K562 (cell line): Measurements from ENCODE around the gene LSM4. TPM values are rescaled to one million over a fixed set of nuclear protein-coding genes. Genes with fewer than 3 reads are reported as not detected.
A peak's percentile ranks its signal among the peaks of the same experiment; 100 is the strongest.

Experiments used
- ADNP ChIP-seq: fragments of 200-800 bp; sonication (Bioruptor generic); IDR thresholded peaks from 2 replicates; pipeline ENCODE4 v1.6.1; 2016; ENCODE audit warnings: missing genetic modification characterization, missing compliant biosample characterization
- BDP1 ChIP-seq: IDR thresholded peaks from 3 replicates; pipeline ENCODE4 v1.6.1; 2011; ENCODE audit not compliant: insufficient read length, insufficient read depth
- EGR1 ChIP-seq: fragments of 450-650 bp; conservative IDR thresholded peaks from 2 replicates; pipeline ENCODE4 v1.6.1; 2017; ENCODE audit warnings: mild to moderate bottlenecking
- ESRRA ChIP-seq: fragments of 450-650 bp; IDR thresholded peaks from 2 replicates; pipeline ENCODE4 v1.6.1; 2014; ENCODE audit warnings: low read depth, mild to moderate bottlenecking, moderate library complexity, borderline replicate concordance
- MCM2 ChIP-seq: fragments of 450-650 bp; IDR thresholded peaks from 2 replicates; pipeline ENCODE4 v1.6.1; 2017; ENCODE audit warnings: low read depth, mild to moderate bottlenecking
- NCOA4 ChIP-seq: fragments of 450-650 bp; IDR thresholded peaks from 2 replicates; pipeline ENCODE4 v1.6.1; 2018; ENCODE audit warnings: mild to moderate bottlenecking; ENCODE audit not compliant: partially characterized antibody
- OTX1 ChIP-seq: fragments of 450-650 bp; formaldehyde crosslinking; IDR thresholded peaks from 2 replicates; pipeline ENCODE4 v1.4.0; 2022; ENCODE audit warnings: mild to moderate bottlenecking
- PTBP1 ChIP-seq: fragments of 200-400 bp; formaldehyde crosslinking; IDR thresholded peaks from 2 replicates; pipeline ENCODE4 v1.6.1; 2017; ENCODE audit warnings: low read depth, low read length
- RBM25 ChIP-seq: fragments of 200-400 bp; formaldehyde crosslinking; IDR thresholded peaks from 2 replicates; pipeline ENCODE4 v1.6.1; 2018; ENCODE audit warnings: low read length, low read depth, moderate library complexity; ENCODE audit not compliant: severe bottlenecking
- SMAD2 ChIP-seq: fragments of 150-350 bp; IDR thresholded peaks from 2 replicates; pipeline ENCODE4 v1.6.1; 2014; ENCODE audit warnings: low read depth, mild to moderate bottlenecking, low read length
- TARDBP ChIP-seq: fragments of 450-650 bp; IDR thresholded peaks from 2 replicates; pipeline ENCODE4 v1.6.1; 2016
- TEAD4 ChIP-seq, 2 experiments: sonication (generic) in 1 of 2; formaldehyde crosslinking in 1 of 2; IDR thresholded peaks; 2 replicates each; pipeline versions ENCODE4 v1.6.1 to v1.8.0; 2012 to 2022; ENCODE audit warnings: borderline replicate concordance in 1 of 2, inconsistent platforms in 1 of 2, low read length in 1 of 2, mild to moderate bottlenecking in 1 of 2, missing genetic modification reagents in 1 of 2
- U2AF2 ChIP-seq: fragments of 200-400 bp; formaldehyde crosslinking; optimal IDR thresholded peaks from 2 replicates; pipeline ENCODE3; 2017; ENCODE audit warnings: low read depth, mild to moderate bottlenecking, low read length
- XRCC3 ChIP-seq: fragments of 450-650 bp; IDR thresholded peaks from 2 replicates; pipeline ENCODE4 v1.6.1; 2017; ENCODE audit warnings: mild to moderate bottlenecking, moderate library complexity
- ZNF197 ChIP-seq: fragments of 200-800 bp; sonication (Bioruptor generic); IDR thresholded peaks from 2 replicates; pipeline ENCODE4 v1.6.1; 2016; ENCODE audit warnings: low read depth, missing genetic modification characterization, missing compliant biosample characterization
- ZNF253 ChIP-seq: fragments of 250-450 bp; sonication (Bioruptor Pico); conservative IDR thresholded peaks from 2 replicates; pipeline ENCODE4 v1.6.1; 2021; ENCODE audit warnings: mild to moderate bottlenecking
- ZNF274 ChIP-seq: IDR thresholded peaks from 2 replicates; pipeline ENCODE4 v1.6.1; 2011; ENCODE audit warnings: low read depth, mild to moderate bottlenecking, low read length, moderate library complexity, borderline replicate concordance
- ZNF316 ChIP-seq: fragments of 450-650 bp; IDR thresholded peaks from 2 replicates; pipeline ENCODE4 v1.6.1; 2016
- polyA plus RNA-seq, 8 experiments: library from polyadenylated mRNA; depleted of rRNA in 4 of 8; stranded (reverse) in 5 of 8; unstranded in 3 of 8; fragments of >200 nt; fragmentation: Nextera tagmentation in 2 of 8; fragmentation: Illumina TruSeq in 1 of 8; extraction: Ambion mirVana in 2 of 8; extraction: Trizol in 1 of 8; gene quantifications; 2 replicates each; pipeline versions ENCODE4 v1.2.1 to v1.2.3, GENCODE V29; 2011 to 2014; ENCODE audit warnings: inconsistent platforms in 1 of 8, missing spikeins in 1 of 8
- total RNA-seq, 7 experiments: library from RNA; depleted of rRNA in 6 of 7; stranded (reverse); fragments of >200 nt in 6 of 7; fragmentation: Illumina TruSeq in 2 of 7; extraction: Trizol in 2 of 7; gene quantifications; 2 replicates each; pipeline versions ENCODE4 v1.2.1 to v1.2.3, GENCODE V29; 2011 to 2021; ENCODE audit warnings: low replicate concordance in 1 of 7
- TF ChIP-seq, protein P1 (sequence below): fragments of 450-650 bp; formaldehyde crosslinking; IDR thresholded peaks from 2 replicates; pipeline ENCODE4 v1.4.0; 2020; ENCODE audit warnings: mild to moderate bottlenecking, mixed read lengths
- TF ChIP-seq, protein P2 (sequence below), 2 experiments: fragments of 450-650 bp; conservative IDR thresholded peaks; 2 replicates each; pipeline ENCODE4 v1.6.1; 2017; ENCODE audit warnings: mild to moderate bottlenecking in 2 of 2, moderate library complexity in 2 of 2
- TF ChIP-seq, protein P3 (sequence below): fragments of 200-800 bp; sonication (Bioruptor generic); IDR thresholded peaks from 2 replicates; pipeline ENCODE4 v1.6.1; 2017; ENCODE audit warnings: missing genetic modification characterization, missing compliant biosample characterization
- TF ChIP-seq, protein P4 (sequence below): fragments of 250-450 bp; sonication (Bioruptor Pico); IDR thresholded peaks from 2 replicates; pipeline ENCODE4 v1.8.0; 2022; ENCODE audit warnings: inconsistent platforms

LSM4 gene
- total and polyA plus RNA-seq, 9 of the 15 experiments (the other 6 are each of a cell fraction or from before 2014, with no cell fraction given): 11.9 to 763 (median 202) TPM

DNA sequence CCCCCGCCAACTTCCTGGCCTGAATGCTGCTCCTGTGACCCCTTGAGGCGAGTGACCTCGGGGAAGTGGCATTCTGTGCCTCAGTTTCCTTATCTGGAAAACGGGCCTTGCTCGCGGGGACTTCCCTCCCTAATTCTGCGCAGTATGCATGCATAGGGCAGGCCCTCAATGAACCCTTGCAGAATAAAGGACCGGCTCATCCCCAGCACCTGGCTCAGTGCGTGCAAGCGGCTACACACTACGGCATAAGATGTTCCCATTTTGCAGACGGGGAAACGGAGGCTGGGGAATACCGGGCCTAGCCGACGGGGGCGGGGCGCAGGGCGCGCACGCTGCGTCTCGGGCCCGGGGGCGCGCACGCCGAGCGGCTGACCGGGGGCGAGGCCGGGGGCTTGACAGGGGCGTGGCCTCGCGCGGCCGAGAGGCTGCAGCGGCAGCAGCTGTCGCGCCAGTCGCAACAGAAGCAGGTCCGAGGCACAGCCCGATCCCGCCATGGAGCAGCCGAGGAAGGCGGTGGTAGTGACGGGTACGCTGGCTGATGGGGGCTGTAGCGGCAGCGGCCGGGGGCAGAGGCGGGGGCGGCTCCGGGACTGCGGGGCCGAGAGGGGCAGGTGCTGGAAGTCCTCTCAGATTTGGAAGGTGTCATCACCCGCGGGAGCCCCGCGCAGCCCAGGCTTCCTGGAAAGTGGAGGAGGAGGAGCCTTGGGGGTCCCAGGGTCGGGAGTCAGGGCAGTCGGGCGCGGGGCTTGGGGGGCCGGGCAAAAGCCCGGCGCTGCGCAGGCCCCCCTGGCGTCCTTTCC lies 17.5 kb upstream of the LSM4 start, which contains the start of gene PGPEP1 (continued):
- TF ChIP-seq RBM25 (peak; percentile 98), EGR1 (peak; percentile 80), ZNF253 (CRISPR knock-in tag) (no peak), NCOA4 (peak; percentile 79), ADNP (tag) (peak; percentile 99), PTBP1 (peak; percentile 92), OTX1 (CRISPR knock-in tag) (no peak), MCM2 (no peak), XRCC3 (no peak), TEAD4 (IDR thresholded peaks at IDR 0.05; ENCODE audit: low read length) (peak; percentile 29; the same call in 1 of the 2 replicates), TEAD4 (CRISPR knock-in tag; IDR thresholded peaks at IDR 0.05; ENCODE audit: borderline replicate concordance) (no peak), ZNF197 (CRISPR knock-in tag) (0 out of 2 replicates have a peak, but pooled peaks have one; percentile 40), U2AF2 (no peak), ZNF274 (no peak), ESRRA (peak; percentile 79; the same call in 1 of the 2 replicates), TARDBP (0 out of 2 replicates have a peak, but pooled peaks have one; percentile 34), BDP1 (no peak), SMAD2 (no peak), ZNF316 (no peak)
- TF ChIP-seq, protein P1, sequence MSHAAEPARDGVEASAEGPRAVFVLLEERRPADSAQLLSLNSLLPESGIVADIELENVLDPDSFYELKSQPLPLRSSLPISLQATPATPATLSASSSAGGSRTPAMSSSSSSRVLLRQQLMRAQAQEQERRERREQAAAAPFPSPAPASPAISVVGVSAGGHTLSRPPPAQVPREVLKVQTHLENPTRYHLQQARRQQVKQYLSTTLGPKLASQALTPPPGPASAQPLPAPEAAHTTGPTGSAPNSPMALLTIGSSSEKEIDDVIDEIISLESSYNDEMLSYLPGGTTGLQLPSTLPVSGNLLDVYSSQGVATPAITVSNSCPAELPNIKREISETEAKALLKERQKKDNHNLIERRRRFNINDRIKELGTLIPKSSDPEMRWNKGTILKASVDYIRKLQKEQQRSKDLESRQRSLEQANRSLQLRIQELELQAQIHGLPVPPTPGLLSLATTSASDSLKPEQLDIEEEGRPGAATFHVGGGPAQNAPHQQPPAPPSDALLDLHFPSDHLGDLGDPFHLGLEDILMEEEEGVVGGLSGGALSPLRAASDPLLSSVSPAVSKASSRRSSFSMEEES (CRISPR knock-in tag): no peak
- TF ChIP-seq, protein P2, sequence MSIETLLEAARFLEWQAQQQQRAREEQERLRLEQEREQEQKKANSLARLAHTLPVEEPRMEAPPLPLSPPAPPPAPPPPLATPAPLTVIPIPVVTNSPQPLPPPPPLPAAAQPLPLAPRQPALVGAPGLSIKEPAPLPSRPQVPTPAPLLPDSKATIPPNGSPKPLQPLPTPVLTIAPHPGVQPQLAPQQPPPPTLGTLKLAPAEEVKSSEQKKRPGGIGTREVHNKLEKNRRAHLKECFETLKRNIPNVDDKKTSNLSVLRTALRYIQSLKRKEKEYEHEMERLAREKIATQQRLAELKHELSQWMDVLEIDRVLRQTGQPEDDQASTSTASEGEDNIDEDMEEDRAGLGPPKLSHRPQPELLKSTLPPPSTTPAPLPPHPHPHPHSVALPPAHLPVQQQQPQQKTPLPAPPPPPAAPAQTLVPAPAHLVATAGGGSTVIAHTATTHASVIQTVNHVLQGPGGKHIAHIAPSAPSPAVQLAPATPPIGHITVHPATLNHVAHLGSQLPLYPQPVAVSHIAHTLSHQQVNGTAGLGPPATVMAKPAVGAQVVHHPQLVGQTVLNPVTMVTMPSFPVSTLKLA (conservative IDR thresholded peaks at IDR 0.05): peak in 1 of 2 experiments; percentile 14; a peak in 1 of 4 replicates
- TF ChIP-seq, protein P3, sequence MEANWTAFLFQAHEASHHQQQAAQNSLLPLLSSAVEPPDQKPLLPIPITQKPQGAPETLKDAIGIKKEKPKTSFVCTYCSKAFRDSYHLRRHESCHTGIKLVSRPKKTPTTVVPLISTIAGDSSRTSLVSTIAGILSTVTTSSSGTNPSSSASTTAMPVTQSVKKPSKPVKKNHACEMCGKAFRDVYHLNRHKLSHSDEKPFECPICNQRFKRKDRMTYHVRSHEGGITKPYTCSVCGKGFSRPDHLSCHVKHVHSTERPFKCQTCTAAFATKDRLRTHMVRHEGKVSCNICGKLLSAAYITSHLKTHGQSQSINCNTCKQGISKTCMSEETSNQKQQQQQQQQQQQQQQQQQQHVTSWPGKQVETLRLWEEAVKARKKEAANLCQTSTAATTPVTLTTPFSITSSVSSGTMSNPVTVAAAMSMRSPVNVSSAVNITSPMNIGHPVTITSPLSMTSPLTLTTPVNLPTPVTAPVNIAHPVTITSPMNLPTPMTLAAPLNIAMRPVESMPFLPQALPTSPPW: peak; percentile 86
- TF ChIP-seq, protein P4, sequence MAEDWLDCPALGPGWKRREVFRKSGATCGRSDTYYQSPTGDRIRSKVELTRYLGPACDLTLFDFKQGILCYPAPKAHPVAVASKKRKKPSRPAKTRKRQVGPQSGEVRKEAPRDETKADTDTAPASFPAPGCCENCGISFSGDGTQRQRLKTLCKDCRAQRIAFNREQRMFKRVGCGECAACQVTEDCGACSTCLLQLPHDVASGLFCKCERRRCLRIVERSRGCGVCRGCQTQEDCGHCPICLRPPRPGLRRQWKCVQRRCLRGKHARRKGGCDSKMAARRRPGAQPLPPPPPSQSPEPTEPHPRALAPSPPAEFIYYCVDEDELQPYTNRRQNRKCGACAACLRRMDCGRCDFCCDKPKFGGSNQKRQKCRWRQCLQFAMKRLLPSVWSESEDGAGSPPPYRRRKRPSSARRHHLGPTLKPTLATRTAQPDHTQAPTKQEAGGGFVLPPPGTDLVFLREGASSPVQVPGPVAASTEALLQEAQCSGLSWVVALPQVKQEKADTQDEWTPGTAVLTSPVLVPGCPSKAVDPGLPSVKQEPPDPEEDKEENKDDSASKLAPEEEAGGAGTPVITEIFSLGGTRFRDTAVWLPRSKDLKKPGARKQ (CRISPR knock-in tag): no peak
